ENCODE data around the gene FAM3D.
"Not testable (repeated sequence)": the region's sequence is repeated elsewhere in the genome, so short reads cannot be mapped to it uniquely, and the experiment has no call there.

The FAM3D gene

DNA sequence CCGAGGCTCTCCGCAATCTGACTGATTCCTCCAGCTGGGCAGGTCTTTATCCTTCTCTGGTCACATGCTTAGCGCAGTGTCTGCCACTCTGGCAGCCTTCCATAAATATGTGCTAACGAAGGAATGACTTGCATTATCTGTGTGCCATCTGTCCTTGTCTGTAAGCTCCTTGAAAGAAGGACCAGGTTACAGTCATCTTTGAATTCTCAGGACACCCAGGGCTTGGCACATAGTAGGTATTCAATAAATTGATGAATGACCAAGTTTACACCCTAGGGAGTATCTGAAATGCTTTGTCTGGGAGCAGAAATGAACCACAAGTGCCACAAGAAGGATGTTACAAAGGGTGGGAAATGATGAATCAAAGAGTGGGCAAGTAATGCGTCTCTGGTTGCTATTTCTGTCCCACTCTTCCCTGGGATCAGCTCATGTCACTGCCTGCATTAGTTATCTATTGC is 16.5 kb upstream of the FAM3D start:
- DNase-seq, result peak; percentile 63

DNA sequence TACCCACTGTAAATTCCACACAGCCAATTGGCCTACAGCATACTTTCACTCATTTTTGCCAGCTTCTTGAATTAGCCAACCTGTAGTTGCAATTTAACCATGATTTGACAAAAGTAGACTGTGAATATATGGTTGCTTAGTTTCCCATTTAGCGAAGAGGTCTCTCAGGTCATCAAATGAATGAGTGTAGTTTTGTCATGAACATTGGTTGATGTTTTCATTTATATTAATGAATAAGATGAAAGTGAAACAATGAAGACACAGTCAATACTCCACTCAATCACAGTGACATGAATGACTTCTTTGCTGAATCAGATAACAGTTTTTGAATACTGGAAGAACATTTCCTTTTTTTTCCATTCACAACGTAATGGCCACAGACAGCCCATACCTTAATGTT is 15.3 kb upstream of the FAM3D start:
- DNase-seq, result no peak

DNA sequence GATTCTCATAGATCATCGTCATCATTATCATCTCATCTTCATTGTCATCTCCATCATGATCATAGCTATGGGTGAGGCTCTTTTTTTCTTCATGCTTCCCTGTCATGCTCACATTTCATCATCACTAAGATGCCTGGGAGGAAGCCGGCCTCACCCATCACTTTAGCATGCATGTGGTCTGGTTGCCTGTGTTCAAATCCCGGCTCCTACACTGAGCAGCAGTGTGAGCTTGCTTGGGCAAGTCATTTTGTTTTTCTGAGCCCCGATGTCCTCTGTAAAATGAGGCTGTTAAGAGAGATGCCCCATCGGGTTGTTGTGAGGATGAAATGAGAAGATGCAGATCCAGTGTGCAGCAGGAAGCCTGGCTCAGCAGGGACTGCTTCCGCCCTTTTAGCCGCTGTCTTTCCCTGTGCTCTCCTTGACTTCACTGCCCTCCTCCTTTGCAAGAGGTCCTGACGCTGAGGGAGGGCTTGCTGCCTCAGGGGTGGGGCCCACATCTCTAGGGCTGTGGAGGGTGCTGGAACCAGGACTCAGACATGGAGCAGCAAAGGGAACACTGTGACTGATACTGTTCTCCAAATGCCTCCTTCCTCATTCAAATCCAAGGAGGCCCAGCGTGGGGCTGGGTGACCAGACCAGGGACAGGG is 14.4 kb upstream of the FAM3D start:
- DNase-seq, result no peak

DNA sequence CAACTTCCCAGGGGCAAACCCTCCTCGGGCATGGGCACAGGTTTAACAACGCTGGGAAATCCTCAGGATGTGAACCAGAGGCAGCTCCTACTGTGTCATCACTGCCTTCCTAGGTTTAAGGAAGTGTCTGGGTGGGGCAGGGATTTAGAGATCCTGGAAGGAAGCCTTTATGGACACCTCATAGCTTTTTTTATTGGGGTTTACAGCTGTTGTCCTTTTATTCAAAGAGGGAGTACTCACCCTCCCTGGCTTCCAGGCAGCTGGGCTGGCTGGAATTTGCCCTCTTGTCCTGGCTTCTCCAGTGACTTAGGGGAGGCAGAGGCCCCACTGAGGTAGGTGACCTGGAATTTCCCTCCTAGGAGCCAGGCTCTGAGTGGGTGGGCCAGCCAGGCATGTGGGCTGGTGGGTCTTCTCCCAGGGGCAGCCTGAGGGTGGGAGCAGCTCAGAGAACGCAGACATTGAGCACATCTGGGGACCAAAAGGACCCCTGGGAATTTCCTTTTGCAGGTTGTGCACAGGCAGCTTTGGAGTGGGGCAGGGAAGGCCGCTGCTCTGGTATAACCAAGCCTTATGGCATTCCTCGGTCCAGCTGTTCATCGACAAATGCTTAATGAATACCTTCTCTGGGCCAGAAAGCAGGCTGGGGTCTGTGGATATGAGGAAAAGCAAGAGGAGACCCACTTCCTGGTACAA is 13.5 kb upstream of the FAM3D start:
- DNase-seq, result no peak

DNA sequence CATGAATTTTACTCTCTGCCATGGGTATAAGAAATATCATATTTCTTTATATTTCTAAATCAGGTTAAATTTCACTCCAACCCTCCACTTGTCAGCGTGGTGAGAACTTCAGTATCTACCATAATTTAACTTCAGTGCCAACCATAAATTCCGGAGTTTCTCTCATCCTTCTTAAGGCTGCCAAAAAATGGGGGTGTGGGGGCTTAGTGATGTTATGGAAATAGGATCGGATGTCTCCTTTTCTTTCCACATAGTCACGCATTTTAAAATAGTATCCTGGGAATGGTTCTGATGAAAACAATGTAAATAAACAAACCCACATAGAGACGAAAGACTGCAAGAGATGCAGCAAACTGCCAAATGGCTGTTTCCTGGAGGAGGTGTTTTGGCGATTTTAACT is 12.9 kb upstream of the FAM3D start:
- DNase-seq, result no peak

DNA sequence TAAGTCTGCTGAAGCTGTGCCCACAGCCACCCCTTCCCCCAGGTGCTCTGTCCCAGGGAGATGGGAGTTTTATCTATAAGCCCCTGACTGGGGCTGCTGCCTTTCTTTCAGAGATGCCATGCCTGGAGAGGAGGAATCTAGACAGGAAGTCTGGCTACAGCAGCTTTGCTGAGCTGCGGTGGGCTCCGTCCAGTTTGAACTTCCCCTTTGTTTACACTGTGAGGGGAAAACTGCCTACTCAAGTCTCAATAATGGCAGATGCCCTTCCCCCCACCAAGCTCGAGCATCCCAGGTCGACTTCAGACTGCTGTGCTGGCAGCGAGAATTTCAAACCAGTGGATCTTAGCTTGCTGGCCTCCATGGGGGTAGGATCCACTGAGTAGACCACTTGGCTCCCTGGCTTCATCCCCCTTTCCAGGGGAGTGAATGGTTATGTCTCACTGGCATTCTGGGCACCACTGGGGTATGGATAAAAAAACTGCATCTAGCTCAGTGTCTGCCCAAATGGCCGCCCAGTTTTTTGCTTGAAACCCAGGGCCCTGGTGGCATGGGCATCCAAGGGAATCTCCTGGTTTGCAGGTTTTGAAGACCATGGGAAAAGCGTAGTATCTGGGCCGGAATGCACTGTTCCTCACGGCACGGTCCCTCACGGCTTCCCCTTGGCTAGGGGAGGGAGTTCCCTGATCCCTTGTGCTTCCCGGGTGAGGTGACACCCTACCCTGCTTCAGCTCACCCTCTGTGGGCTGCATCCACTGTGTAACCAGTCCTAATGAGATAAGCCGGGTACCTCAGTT is 11.8 kb upstream of the FAM3D start:
- DNase-seq, result not testable (repeated sequence)

DNA sequence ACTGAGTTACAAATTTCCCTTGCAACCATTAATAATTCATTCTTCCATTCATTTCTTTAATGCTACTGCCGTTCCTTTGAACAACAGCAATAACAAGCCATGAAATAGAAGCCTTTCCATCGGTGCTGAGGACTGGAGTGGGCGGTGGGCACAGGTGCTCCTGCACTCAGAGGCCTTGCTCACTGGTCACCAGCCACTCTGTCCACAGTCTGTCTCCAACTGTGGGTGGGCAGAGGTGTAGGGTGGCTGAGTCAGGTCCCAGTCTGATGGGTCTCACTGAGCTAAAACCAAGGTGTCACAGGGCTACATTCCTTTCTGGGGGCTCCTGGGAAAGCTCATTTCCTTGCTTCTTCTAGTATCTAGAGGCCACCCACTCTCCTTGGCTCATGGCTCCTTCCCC is 6.3 kb upstream of the FAM3D start:
- no peak for DNase-seq

DNA sequence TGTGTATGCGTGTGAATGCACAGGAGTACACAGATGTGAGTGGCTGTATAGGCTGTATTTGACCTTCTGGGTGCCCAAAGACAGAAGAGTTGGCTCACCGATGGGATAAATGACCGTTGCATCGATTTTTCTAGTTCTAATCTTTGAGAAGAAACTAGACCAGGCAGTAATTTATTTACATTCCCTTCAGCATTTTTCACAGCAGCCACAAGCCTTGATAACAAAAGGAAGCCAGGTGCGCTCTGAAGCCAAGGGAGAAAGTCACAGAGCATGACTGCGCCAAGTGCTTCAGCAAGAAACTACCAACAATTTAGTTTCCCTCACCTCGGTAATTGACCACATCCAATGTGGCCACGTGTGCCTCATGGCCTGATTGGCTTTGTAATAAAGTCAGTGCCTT is 5.9 kb upstream of the FAM3D start:
- no peak for DNase-seq

DNA sequence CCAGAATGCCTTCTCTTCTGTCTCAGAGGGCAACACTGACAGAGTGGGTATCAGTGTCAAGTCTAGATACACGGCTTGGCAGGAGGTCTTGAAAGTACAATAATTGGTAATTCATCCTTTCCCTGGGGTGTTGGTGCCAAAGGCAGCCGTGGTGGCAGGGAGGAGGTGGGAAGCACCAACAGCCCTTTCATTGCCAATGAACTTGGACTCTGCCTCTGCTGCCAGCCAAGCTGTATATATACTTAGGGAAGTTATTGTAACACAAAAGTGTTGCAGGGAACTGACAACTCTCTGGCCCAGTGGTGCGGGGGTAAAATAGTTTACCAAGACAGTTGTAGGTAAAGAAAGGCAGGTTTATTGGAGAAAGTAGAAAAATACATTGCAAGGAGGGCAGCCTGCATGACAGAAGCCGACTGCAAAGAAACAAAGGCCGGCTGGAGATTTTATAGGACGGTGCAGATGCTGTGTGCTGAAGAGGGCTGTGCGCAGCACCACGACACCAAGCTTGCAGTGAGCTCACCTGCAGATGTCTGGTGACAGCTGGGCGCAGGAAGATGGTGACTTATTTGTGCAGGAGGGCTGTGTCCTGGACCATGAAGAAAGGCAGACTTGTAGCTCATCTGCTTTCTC is 4.0 kb upstream of the FAM3D start:
- peak; percentile 38 for DNase-seq

DNA sequence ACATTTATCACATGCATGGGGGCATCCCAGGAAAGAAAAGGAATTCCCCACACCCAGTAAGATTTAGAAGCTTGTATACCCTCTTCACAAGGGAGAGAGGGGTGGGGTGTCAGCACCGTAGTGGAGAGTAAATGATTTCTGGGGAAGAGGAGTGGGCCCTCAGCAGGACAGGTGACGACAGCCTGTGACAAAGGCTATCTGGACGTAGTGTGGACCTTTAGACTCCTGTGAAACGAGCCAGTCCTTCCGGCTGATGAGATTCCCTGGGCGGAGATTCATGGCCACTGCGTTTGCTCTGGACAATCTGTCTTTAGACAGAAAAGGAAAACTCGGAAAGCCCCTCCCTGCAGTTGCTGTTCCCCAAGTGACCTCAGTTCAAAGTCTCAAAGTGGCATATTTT is 1.7 kb upstream of the FAM3D start:
- no peak for DNase-seq

DNA sequence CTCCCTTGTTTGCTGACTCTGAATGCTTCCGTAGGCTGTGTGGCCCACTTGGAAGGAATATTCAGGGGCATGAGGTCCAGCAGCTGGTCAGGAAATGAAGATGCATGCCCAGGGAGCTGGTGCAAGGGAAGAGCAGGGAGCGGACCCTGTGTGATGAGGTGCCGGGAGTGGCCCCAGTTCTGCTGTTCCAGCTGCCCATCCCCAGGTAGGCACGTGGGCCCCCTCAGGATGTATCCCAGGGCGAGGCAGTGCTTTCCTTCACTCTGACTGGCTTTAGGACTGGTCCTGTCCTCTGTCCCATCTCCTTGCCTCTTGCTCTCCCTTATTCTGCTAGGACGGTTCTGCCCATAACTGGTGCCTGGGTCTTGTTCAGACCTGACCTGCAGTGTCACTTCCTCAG is 1.1 kb upstream of the FAM3D start:
- no peak for DNase-seq

DNA sequence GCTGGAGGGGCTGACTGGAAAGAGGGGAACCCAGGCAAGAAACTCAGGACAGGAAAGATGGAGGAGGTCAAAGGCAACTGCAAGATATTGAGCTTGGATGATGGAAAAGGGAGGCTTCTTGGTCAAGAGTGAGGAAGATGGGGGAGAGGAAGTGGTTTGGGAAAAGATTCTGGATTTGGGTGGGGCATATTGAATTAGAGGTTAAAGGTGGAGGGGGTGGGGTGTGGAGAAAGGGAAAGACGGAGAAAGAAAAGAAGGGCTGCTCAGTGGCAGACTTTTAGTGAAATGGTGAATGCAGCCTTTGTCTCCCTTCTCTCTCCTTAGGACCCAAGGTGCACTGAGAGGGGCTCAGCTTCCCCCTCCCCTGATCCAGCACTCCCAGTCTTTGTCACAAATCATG is 655 bp upstream of the FAM3D start:
- no peak for DNase-seq

DNA sequence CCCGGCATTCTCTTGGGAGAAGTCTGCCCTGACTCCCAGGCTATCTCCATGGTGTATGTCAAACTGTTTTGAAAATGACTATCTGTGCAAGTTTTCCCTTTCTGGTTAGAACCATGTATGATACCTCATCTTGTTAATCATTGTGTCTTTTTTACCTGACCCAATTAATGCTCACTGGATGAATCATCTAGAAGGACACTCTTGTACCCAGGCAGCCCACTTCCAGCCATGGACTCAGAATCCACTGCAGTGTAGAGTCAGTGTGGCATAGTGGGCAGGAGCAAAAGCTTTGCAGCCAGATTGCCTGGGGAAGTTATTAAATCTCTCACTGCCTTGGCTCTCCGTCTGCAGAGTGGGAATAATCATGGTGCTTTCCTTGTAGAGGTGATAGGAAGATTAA is 1.2 kb downstream of the FAM3D start:
- no peak for DNase-seq

DNA sequence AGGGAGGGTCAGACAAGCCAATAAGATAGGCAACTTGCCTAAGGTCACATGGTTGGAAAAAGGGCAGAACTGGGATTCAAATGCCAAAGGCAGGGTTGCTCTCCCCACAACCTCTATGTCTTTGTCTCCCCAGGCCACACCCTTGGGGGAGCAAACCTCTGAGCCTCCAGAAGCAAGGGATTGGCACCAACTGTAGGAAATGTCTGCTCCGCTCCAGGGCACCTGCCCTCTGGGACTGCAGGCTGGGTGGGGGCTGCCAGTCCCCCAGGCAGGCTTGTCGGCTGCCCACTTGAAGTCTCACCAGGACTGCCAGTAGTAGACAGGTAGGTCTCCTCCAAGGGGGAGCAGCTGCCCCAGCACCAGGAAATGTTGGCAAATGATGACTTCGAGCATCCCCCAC is 2.0 kb downstream of the FAM3D start:
- DNase-seq, result no peak

DNA sequence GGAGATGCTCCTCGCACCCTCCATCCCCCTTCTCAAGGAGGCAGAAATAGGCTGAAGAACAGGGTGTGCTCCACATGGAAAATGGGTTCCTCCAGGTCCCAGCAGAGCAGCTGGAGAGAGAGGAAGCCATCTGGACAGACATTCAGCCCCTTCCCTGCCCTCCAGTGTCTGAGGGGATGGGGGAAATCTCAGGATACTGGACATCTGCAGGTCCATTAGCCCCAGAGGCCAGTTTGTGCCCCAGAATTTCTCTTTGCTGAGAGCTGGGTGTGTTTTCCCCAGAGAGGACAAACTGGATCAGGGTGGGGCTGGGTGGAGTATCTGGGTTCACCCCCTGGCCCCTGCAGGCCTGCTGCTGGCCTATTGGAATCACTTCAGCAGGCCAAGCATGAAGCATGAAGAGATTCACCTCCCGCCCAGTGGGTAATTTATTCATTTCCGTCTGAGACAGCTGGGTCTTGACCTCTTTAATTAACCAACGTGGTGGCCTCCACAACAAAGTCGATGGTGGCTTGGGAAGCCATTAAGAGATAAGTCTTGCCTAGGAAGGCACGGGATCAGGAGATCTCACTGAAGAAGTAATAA is 4.6 kb downstream of the FAM3D start:
- DNase-seq, result no peak

DNA sequence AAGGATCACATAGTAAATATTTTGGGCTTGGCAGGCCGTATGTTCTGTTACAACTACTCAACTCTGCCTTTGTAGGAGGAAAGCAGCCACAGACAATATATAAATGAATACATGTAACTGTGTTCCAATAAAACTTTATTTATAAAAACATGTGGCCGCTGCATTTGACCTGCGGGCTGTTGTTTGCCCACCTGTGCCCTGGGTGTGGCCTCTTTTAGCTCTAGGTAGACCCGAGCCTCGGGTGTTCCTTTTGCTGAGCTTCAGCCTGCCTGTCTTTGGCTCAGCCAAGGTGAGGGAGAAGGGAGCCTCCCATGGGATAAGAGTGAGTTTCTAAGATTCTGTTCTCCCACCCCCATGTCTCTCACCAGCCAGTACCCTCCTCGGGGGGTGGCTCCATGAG is 5.6 kb downstream of the FAM3D start:
- no peak for DNase-seq

DNA sequence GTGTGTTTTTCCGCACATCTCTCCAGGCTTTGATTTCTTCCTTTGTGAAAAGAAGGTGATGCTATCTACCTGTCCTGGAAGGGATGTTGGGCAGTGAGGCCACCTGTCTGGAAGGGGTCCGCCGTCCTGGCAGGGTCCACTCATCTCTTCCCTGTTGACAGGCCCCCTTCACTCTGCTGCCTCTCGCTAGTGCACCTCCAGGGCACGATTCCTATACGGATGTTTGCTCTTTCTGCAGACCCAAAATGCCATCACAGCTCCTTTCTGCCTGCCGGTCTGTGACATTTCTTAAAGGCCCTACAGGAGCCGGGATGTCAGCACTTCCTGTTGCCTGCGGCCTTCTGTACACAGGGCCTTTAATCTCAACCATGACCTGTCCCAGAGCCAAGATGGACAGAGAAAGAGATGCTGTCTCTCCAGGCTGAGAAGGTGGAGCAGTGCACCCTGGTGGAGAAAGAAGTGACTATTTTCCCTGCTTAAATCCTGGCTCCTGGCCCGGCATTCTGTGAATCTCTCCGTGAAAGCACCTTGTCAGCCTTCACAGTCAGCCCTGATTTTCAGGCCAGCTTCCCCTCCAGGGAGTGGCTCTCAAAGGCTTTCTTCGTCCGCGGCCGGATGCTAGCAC is 7.4 kb downstream of the FAM3D start:
- DNase-seq, result no peak

DNA sequence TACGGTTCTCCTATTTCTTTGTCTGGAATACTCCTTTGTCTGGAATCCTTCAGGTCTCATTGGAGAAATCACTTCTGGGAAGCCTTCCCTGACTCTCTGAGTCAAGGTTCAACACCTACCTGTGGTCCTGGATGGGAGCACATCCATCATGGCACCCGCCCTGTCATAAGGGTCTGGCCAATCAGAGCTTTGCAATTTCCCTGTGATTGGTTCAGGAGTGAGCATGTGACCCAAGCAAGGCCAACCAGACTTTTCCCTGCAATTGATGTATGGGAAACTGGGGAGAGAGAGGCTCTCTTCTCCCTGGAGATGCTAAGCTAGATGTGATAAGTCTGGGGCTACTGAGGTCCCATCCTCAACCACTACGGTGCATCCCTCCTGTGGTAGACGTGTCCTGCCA is 8.1 kb downstream of the FAM3D start:
- no peak for DNase-seq

DNA sequence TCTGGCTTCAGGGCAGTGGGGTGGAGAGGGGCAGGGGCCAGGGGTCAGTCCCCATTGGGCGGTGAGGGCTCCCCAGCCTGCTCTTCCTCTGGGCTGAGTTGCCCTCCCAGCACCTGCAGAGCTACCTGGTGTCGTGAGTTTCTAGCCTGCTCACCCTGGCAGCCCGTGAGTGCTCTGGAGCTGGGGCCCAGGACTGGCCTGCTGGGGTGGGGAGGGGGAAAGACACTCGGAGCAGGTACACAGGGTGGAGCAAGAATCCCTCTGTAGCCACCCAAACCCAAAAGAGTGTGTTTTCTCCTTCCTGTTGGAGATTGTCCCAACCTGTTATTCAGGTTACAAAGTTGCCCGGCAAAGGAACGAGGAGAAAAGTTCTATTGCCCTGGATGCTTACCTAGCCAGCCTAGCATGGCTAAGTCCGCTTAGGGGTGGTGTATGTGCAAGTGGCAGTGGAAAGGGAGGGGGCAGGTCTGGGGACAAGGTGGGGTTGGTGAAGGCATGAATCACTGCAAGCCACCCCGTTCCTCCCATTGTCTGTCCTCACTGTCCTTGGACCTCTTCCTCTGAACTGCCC is 8.9 kb downstream of the FAM3D start:
- DNase-seq, result no peak

DNA sequence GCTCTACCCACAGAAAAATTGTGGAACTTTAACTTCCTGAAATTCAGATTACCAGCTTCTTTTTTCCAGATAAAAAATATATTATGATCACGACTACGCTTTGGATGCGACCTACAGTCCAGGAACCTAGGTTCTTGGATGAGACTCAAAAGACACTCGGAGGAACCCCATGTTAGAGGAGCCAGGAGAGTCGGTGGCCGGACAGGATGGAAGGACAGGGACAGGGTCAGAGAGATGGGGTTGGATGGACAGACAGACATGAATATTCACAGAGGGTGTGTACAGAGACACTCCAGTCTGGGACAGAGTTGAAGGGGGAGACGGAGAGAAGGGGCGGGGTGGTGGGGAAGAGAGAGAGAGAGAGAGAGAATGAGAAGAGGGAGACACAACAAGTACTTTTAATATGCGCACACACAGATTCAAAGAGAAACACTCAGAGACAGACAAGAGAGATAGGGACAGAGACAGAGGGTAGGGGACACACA is 9.5 kb downstream of the FAM3D start:
- DNase-seq, result no peak

DNA sequence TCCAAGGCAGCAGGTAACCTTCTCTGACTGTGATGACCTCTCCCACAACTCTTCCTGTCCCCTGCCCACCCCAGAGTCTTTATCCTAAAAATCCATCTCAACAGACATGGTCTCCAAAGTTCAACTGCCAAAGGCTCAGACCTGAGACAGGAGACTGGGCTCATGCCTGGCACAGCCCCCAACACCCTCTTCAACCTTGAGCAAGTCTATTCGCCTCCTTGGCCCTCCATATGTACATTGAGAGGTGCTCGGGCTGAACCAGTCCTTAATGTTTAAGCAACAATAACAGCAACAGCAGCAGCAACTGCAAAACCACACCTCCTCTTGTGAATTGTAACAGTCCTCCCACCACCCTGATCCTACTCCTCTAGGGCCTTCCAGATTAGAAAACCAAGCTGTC is 9.9 kb downstream of the FAM3D start:
- no peak for DNase-seq

DNA sequence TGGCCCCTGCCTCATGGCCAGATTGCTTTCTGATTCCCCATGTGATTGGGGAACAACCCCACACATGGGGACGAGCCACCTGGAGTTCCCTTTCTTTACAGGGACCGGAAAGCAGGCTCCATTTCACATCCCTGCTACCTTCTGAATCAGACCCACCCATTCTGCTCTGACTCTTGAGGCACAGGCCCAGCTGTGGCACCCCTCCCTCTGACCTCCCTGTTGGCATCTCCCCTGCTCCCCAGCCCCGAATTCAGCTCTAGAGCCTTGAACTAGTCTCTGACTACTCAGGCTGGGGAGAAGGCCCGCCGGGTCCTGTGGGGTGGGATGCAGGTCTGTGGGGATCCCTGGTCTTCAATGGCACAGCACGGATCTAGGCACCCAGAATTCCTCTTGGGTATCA is 12.1 kb downstream of the FAM3D start:
- DNase-seq, result no peak
